LNCaP clone FGC (cell line): Measurements from ENCODE around the gene SLCO2A1.
A peak's percentile ranks its signal among the peaks of the same experiment; 100 is the strongest.

Experiments
- DNase-seq: peaks from one replicate; pipeline ENCODE4 v3.0.0-alpha.2; 2011; ENCODE audit warnings: low read depth
- H3K4me3 ChIP-seq: 2 replicates; pipeline ENCODE4 v1.5.1; 2011; ENCODE audit warnings: mild to moderate bottlenecking, low read depth, low read length, control low read depth
- CTCF ChIP-seq: IDR thresholded peaks from 2 replicates; pipeline ENCODE4 v1.5.1; 2012; ENCODE audit warnings: mild to moderate bottlenecking; ENCODE audit not compliant: control insufficient read depth, insufficient read depth; ENCODE audit errors: extremely low read depth

Gene SLCO2A1

GRCh38 chr3:133934996-133935842 is 94.5 kb downstream of the SLCO2A1 start:
- DNase-seq = no peak
- no peak overlapping the region for H3K4me3 ChIP-seq
- no peak for TF ChIP-seq CTCF

GRCh38 chr3:133934073-133934970 is 95.4 kb downstream of the SLCO2A1 start:
- TF ChIP-seq CTCF = no peak
- no peak for DNase-seq
- no peak overlapping the region for H3K4me3 ChIP-seq

DNA sequence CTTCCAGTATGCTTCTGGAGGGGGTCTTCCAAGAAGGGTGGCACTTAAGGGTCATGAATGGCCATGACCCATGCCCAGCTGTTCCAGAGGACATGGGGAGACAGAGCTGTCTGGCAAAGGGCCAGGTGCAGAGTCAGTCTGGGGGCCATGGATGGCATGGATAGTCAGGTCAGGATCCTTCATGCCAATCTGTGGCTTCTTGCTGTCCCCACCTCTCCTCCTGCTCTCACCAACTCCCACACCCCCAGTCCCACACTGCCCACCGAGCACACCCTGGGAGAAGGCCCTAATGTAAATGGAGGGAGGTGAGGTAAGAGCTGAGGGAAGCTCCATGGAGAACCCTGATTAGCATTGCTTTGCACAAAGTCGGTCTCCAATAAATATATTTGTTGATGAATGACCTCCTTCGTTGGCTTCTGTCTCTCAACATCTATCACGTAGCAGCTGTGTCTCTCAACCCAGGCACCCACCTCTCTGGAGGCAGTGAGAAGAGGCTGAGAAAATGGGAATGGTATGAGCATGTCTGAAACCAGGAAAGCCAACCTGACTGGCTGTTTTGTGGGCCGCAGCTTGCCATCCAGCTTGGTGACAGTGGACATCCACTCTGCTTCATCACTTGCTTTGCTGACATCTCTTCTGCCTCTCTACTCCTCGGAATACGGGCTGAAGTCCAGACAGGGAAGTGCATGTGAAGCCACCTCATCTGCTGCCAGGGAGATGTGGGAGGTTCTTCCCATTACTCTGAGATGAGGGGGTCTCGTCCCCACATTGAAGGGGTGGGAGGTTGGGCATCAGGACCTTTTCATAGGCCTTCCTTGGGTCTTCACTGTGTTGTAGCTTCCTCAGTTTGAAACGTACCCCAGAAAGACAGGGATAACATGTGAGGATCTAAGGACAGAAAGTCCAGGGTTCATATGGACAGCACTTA is 96.4 kb downstream of the SLCO2A1 start:
- TF ChIP-seq CTCF = no peak
- H3K4me3 ChIP-seq = no peak overlapping the region
- DNase-seq = no peak

GRCh38 chr3:133932009-133932408 is 97.7 kb downstream of the SLCO2A1 start:
- TF ChIP-seq CTCF = no peak
- no peak for DNase-seq
- H3K4me3 ChIP-seq = no peak overlapping the region

- no peak for TF ChIP-seq CTCF
- no peak overlapping the region for H3K4me3 ChIP-seq
- DNase-seq = no peak
Measured at GRCh38 chr3:133931084-133931483, 98.6 kb downstream of the SLCO2A1 start.

- no peak for DNase-seq
- peak; percentile 76 for TF ChIP-seq CTCF
- no peak overlapping the region for H3K4me3 ChIP-seq
Measured at GRCh38 chr3:133930341-133930933, 99.3 kb downstream of the SLCO2A1 start.
